Natural killer cell (primary cell): ENCODE results near the gene DRGX. TPM values are rescaled to one million over a fixed set of nuclear protein-coding genes. Genes with fewer than 3 reads are reported as not detected.

Experiments
- ATAC-seq, 3 donors: fragments of 150-1000 bp in 2 of 3; fragments of 200-7000 bp in 1 of 3; cut with Tn5 transposase; 1 replicate in 1 of 3; 2 replicates in 2 of 3; pipeline ENCODE4 v1.10.0; 2021; ENCODE audit warnings: mild to moderate bottlenecking in 2 of 3, moderate library complexity in 2 of 3
- DNase-seq, 2 donors: peaks; one replicate each; pipeline versions ENCODE4 v3.0.0 to v3.0.0-alpha.2; 2013 to 2021; ENCODE audit warnings: mixed read lengths in 1 of 2
- H3K27ac ChIP-seq: one replicate; pipeline ENCODE4 v1.5.1; 2013; ENCODE audit warnings: mild to moderate bottlenecking, low read length
- H3K27me3 ChIP-seq: one replicate; pipeline ENCODE4 v1.6.1; 2013; ENCODE audit warnings: low read length; ENCODE audit not compliant: control insufficient read depth, insufficient read depth
- H3K36me3 ChIP-seq: one replicate; pipeline ENCODE4 v1.6.1; 2013; ENCODE audit warnings: low read length; ENCODE audit not compliant: control insufficient read depth, insufficient read depth
- H3K4me1 ChIP-seq: one replicate; pipeline ENCODE4 v1.6.1; 2013; ENCODE audit warnings: low read length; ENCODE audit not compliant: control insufficient read depth, insufficient read depth
- H3K4me3 ChIP-seq: one replicate; pipeline ENCODE4 v1.5.1; 2013; ENCODE audit warnings: low read length
- H3K9me3 ChIP-seq: one replicate; pipeline ENCODE4 v1.6.1; 2013; ENCODE audit warnings: low read length; ENCODE audit not compliant: control insufficient read depth, insufficient read depth
- H3K27ac Mint-ChIP-seq, 2 donors: one replicate each; pipeline ENCODE4 v1.8.0; 2022; ENCODE audit warnings: mild to moderate bottlenecking in 2 of 2, mixed read lengths in 2 of 2, moderate library complexity in 1 of 2
- H3K27me3 Mint-ChIP-seq, 2 donors: one replicate each; pipeline ENCODE4 v1.8.0; 2022; ENCODE audit warnings: low read depth in 2 of 2, mixed read lengths in 2 of 2
- H3K36me3 Mint-ChIP-seq: one replicate; pipeline ENCODE4 v1.8.0; 2022; ENCODE audit warnings: mixed read lengths
- H3K4me1 Mint-ChIP-seq, 2 donors: one replicate each; pipeline ENCODE4 v1.8.0; 2022; ENCODE audit warnings: mixed read lengths in 2 of 2
- H3K4me3 Mint-ChIP-seq: one replicate; pipeline ENCODE4 v1.8.0; 2022; ENCODE audit warnings: mild to moderate bottlenecking, moderate library complexity, mixed read lengths
- H3K9me3 Mint-ChIP-seq, 2 donors: one replicate each; pipeline ENCODE4 v1.8.0; 2022; ENCODE audit warnings: mixed read lengths in 2 of 2
- WGBS: methylation state at CpG from one replicate; pipeline ENCODE4 v1.1.7; 2013; ENCODE audit warnings: missing lambda C conversion rate; ENCODE audit not compliant: insufficient coverage; 5-methylcytosine and 5-hydroxymethylcytosine counted together
- intact Hi-C: fragments of 100-400 bp; cut with micrococcal nuclease; formaldehyde crosslinking; loops from one replicate; pipeline ENCODE4 v1.14.2; 2022
- total RNA-seq, 4 donors: library from RNA; stranded (reverse); fragments of 120-200 nt in 1 of 4; gene quantifications; one replicate each; pipeline versions ENCODE4 v1.2.3 to v1.2.4, GENCODE V29; 2013 to 2022
- TF ChIP-seq, protein P1 (sequence below): fragments of 200-600 bp; IDR thresholded peaks from one replicate; pipeline ENCODE4 v1.8.0; 2022; ENCODE audit warnings: antibody characterized with exemption

The DRGX gene
- total RNA-seq, 3 donors from 2014 or later (not counting 1 experiment from before 2014, with no cell fraction given): not detected

DNA sequence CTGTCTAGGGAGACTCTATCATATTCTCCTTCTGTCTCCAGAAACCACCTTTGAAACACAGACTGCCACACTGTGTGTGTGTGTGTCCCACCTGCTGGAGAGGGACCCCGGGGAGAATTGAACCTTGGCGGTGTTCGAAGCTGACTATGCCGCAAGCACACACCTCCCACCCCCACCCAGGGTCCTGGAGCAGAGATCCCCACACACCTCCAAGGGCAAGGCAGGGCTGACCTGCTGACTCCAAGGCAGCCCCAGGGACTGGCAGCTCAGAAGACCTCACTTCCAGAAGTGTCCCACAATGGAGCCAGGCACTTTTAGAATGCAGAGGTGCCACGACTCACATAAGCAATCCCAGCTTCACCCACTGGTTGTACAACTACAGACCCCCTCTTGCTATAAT, 13.1 kb downstream of the DRGX start:
- TF ChIP-seq, protein P1, sequence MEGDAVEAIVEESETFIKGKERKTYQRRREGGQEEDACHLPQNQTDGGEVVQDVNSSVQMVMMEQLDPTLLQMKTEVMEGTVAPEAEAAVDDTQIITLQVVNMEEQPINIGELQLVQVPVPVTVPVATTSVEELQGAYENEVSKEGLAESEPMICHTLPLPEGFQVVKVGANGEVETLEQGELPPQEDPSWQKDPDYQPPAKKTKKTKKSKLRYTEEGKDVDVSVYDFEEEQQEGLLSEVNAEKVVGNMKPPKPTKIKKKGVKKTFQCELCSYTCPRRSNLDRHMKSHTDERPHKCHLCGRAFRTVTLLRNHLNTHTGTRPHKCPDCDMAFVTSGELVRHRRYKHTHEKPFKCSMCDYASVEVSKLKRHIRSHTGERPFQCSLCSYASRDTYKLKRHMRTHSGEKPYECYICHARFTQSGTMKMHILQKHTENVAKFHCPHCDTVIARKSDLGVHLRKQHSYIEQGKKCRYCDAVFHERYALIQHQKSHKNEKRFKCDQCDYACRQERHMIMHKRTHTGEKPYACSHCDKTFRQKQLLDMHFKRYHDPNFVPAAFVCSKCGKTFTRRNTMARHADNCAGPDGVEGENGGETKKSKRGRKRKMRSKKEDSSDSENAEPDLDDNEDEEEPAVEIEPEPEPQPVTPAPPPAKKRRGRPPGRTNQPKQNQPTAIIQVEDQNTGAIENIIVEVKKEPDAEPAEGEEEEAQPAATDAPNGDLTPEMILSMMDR: no peak
- H3K27me3 Mint-ChIP-seq: peaks cover 0 to 6% of the 10 kb centered on the region in 2 donors
- DNase-seq: no peak
- Histone ChIP-seq H3K4me3 (no peak overlapping the region), H3K9me3 (no peaks in the 10 kb centered on the region), H3K27me3 (no peaks in the 10 kb centered on the region), H3K27ac (no peak overlapping the region), H3K36me3 (no peaks in the 10 kb centered on the region), H3K4me1 (no peaks in the 10 kb centered on the region)
- no peaks in the 10 kb centered on the region for H3K4me1 Mint-ChIP-seq
- H3K9me3 Mint-ChIP-seq: no peaks in the 10 kb centered on the region
- intact Hi-C loops: no loop called here
- no peaks in the 10 kb centered on the region for H3K36me3 Mint-ChIP-seq
- no peak overlapping the region for H3K27ac Mint-ChIP-seq
- no peak for ATAC-seq
- WGBS: 86% methylated on average over 5 of the region's 5 CpGs
- no peak overlapping the region for H3K4me3 Mint-ChIP-seq

DNA sequence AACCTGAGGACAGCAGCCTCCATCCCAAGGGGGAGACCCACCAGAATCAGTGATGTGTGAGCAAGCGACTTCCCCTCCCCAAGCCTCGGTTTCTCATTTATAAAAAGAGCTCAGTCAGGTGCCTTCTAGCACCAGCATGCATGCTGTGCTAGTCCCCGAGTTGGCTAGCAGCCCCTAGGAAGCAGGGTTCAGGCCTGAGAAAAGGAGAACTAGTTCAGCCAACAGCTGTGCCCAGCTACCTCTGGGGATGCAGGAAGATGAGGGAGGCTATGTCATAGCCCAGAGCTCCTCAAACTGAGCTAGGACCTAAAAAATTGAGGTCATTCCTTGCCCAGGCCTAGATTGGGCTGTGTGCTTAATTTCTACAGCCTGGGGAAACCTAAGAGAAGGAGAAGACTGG, 13.7 kb downstream of the DRGX start:
- peaks cover 0 to 6% of the 10 kb centered on the region in 2 donors for H3K27me3 Mint-ChIP-seq
- no peaks in the 10 kb centered on the region for H3K36me3 ChIP-seq
- no peak overlapping the region for H3K27ac ChIP-seq
- H3K4me3 Mint-ChIP-seq: no peak overlapping the region
- no peak for ATAC-seq
- no peaks in the 10 kb centered on the region for H3K36me3 Mint-ChIP-seq
- H3K9me3 Mint-ChIP-seq: no peaks in the 10 kb centered on the region
- no peaks in the 10 kb centered on the region for H3K27me3 ChIP-seq
- DNase-seq: no peak
- 65% methylated on average over 3 of the region's 3 CpGs for WGBS
- intact Hi-C loops: no loop called here
- H3K4me1 Mint-ChIP-seq: no peaks in the 10 kb centered on the region
- H3K4me1 ChIP-seq: no peaks in the 10 kb centered on the region
- no peak overlapping the region for H3K4me3 ChIP-seq
- TF ChIP-seq, protein P1: no peak
- H3K27ac Mint-ChIP-seq: no peak overlapping the region
- H3K9me3 ChIP-seq: no peaks in the 10 kb centered on the region

DNA sequence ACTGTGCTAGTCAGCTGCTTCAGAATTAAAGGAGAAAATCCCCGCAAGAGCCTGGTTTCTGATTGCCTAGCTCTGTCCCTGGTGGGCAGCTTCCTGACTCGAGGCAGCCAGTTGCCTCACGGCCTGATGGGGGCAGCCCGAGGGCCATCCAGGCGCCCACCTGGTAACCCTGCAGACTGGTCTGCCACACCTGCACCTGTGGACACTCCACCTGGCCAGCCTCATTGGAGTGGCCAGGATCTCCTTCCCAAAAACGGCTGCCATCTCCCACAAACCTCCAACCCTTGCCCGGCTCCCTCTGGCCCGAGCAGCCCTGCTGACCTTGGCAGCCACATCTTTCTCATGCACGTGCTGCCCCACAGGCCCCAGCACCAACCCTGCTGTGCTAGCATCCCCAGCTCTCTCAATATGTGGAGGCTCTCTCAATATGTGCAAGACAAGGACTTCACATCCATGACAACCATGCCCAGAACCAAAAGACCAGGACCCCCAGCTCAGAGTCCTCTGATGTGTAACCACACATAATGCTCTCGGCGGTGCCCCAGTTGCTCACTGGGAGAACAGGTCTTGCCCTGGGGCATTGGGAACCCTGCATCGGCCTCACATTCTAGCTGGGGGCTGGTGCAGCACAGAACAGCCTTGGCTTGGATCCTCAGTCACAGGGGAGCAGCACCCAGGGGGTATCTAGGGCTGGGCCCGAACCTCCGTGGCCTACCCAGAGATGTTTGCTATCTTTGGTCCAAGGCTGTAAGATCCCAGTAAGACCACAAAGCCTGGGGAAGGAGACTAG, 14.6 kb downstream of the DRGX start:
- Mint-ChIP-seq H3K4me1 (no peaks in the 10 kb centered on the region), H3K4me3 (no peak overlapping the region), H3K27me3 (peaks cover 0 to 6% of the 10 kb centered on the region in 2 donors), H3K36me3 (no peaks in the 10 kb centered on the region), H3K9me3 (no peaks in the 10 kb centered on the region), H3K27ac (no peak overlapping the region)
- Histone ChIP-seq H3K27ac (no peak overlapping the region), H3K4me1 (no peaks in the 10 kb centered on the region), H3K27me3 (no peaks in the 10 kb centered on the region), H3K4me3 (no peak overlapping the region), H3K9me3 (no peaks in the 10 kb centered on the region), H3K36me3 (no peaks in the 10 kb centered on the region)
- intact Hi-C loops: no loop called here
- ATAC-seq (no peak), DNase-seq (no peak)
- TF ChIP-seq, protein P1: no peak
- WGBS: 88% methylated on average over 14 of the region's 14 CpGs
